Measurements from ENCODE around the gene BATF. TPM values are rescaled to one million over a fixed set of nuclear protein-coding genes. Genes with fewer than 3 reads are reported as not detected.

Gene BATF
- total RNA-seq, 1 donor from 2014 or later: 160 TPM

DNA sequence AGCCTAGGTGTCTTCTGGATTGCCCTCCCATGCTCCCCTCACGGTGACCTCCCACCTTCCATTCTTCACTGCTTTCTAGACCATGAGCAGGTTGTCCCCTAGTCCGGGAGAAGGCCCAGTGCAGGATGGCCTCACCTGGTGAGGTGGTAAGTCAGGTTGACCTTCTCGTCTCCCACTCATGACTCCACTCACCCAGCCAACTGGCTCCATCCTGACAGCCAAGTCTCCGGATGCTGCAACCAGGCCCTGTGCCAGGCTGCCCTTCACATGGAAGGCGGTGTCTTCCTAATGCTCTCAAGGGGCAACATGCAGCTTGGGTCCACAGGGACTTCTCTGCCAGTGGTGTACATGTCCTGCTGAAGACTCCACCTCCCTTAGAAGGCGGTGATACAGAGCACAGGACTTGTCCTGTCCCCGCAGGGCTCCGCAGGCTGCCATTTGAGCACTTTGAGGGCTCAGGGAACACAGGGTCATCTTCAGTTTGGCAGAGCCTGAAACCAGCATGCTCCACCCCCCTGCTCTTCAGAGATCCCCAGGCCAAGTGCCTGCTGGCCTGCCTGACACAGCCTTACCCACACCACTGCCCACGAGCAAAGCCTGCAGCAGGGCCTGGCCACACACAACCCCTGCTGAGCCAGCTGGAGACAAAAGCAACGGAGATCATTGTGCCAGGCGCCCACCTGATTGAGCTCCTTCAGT lies 25.4 kb downstream of the BATF start:
- CTCF ChIA-PET: interaction anchor here (0.9 to 4.6 kb wide), 3 partner anchors 13 to 59 kb away, joined by 3 to 23 read pairs (median 7); no protein-coding TSS in a partner anchor
- DNase-seq: no peak
- H3K27ac Mint-ChIP-seq: peak overlapping the region; percentile 85

DNA sequence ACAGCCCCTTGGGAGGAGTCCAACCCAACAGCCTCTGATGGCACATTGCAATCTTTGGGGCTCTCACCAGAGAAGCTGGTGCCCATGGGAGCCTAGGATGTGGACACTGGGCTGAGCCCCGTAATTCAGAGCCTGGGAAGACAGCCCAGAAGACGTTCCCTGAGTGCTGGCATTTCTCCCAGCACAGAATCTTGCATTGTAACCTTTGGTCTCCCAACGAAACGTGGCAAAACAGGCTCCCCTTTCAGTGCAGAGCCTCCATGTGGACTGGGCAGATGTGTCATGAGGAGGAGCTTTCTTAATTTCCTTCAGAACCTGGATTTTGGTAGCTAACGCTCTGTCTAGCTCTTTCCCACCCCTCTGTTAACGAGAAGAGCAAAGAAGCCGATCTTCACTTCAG lies 26.3 kb downstream of the BATF start:
- Mint-ChIP-seq H3K27me3 (no peaks in the 10 kb centered on the region), H3K4me1 (peaks cover 73% of the 10 kb centered on the region), H3K9me3 (no peaks in the 10 kb centered on the region), H3K36me3 (ENCODE audit: low read depth) (peaks cover 42% of the 10 kb centered on the region), H3K27ac (peak overlapping the region; percentile 85), H3K4me3 (peak overlapping the region; percentile 41)
- TF ChIP-seq, protein P1, sequence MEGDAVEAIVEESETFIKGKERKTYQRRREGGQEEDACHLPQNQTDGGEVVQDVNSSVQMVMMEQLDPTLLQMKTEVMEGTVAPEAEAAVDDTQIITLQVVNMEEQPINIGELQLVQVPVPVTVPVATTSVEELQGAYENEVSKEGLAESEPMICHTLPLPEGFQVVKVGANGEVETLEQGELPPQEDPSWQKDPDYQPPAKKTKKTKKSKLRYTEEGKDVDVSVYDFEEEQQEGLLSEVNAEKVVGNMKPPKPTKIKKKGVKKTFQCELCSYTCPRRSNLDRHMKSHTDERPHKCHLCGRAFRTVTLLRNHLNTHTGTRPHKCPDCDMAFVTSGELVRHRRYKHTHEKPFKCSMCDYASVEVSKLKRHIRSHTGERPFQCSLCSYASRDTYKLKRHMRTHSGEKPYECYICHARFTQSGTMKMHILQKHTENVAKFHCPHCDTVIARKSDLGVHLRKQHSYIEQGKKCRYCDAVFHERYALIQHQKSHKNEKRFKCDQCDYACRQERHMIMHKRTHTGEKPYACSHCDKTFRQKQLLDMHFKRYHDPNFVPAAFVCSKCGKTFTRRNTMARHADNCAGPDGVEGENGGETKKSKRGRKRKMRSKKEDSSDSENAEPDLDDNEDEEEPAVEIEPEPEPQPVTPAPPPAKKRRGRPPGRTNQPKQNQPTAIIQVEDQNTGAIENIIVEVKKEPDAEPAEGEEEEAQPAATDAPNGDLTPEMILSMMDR (IDR thresholded peaks at IDR 0.05): no peak
- intact Hi-C loops (cut with micrococcal nuclease): loop anchor here (10.0 kb wide), 1 partner anchor 1486 kb away; no protein-coding TSS in a partner anchor
- no peak for ATAC-seq (ENCODE audit: low read depth)
- no peak for DNase-seq
- ChIA-PET POLR2A (interaction anchor here (0.6 to 2.6 kb wide), 14 partner anchors 8 to 255 kb away, joined by 3 to 41 read pairs (median 6); partner anchors contain the start of genes BATF and FLVCR2), CTCF (interaction anchor here (0.9 to 4.6 kb wide), 6 partner anchors 9 to 105 kb away, joined by 3 to 23 read pairs (median 6); no protein-coding TSS in a partner anchor)

More for the DNA sequence above, 25.4 kb downstream of the BATF start:
- POLR2A ChIA-PET: interaction anchor here (2.0 kb wide), 2 partner anchors 14 to 33 kb away, joined by 11 to 41 read pairs; no protein-coding TSS in a partner anchor
- H3K9me3 Mint-ChIP-seq: no peaks in the 10 kb centered on the region
- H3K4me3 Mint-ChIP-seq: no peak overlapping the region
- peaks cover 43% of the 10 kb centered on the region for H3K36me3 Mint-ChIP-seq (ENCODE audit: low read depth)
- H3K4me1 Mint-ChIP-seq: peaks cover 80% of the 10 kb centered on the region
- TF ChIP-seq, protein P1 (IDR thresholded peaks at IDR 0.05): no peak
- intact Hi-C loops (cut with micrococcal nuclease): loop anchor here (10.0 kb wide), 1 partner anchor 1487 kb away; no protein-coding TSS in a partner anchor
- no peaks in the 10 kb centered on the region for H3K27me3 Mint-ChIP-seq
- ATAC-seq (ENCODE audit: low read depth): no peak

DNA sequence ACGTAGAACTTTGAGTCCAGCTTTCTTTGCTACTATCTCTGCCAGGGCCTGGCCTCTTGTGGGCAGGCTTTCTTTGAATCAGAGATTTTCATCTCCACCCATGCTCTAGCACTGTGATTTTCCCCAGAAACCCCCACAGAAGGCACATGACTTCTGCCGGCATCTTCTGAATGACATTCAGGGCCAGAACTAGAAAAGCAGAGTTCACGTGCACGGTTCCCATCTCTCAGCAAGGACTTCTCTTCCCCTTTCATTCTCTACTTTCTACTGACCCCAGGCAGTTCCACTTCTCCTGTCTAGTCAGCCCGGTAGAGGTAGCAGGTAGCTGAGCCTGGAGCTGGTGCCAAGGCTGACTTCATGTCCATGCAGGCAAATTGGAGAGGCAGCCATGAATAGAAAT lies 26.9 kb downstream of the BATF start:
- Mint-ChIP-seq H3K4me1 (peaks cover 69% of the 10 kb centered on the region), H3K27me3 (no peaks in the 10 kb centered on the region), H3K36me3 (ENCODE audit: low read depth) (peaks cover 40% of the 10 kb centered on the region), H3K9me3 (no peaks in the 10 kb centered on the region), H3K4me3 (peak overlapping the region; percentile 21), H3K27ac (peak overlapping the region; percentile 85)
- CTCF ChIA-PET: interaction anchor here (1.4 to 4.6 kb wide), 6 partner anchors 10 to 105 kb away, joined by 5 to 23 read pairs (median 7); no protein-coding TSS in a partner anchor
- POLR2A ChIA-PET: interaction anchor here (0.6 to 2.6 kb wide), 19 partner anchors 9 to 423 kb away, joined by 3 to 41 read pairs (median 4); partner anchors contain the start of genes BATF, FLVCR2 and NEK9
- TF ChIP-seq, protein P1 (IDR thresholded peaks at IDR 0.05): no peak
- DNase-seq: no peak
- intact Hi-C loops (cut with micrococcal nuclease): loop anchor here (1.0 to 10.0 kb wide), 3 partner anchors 10 to 1486 kb away; no protein-coding TSS in a partner anchor
- peak; percentile 80 for ATAC-seq (ENCODE audit: low read depth)

DNA sequence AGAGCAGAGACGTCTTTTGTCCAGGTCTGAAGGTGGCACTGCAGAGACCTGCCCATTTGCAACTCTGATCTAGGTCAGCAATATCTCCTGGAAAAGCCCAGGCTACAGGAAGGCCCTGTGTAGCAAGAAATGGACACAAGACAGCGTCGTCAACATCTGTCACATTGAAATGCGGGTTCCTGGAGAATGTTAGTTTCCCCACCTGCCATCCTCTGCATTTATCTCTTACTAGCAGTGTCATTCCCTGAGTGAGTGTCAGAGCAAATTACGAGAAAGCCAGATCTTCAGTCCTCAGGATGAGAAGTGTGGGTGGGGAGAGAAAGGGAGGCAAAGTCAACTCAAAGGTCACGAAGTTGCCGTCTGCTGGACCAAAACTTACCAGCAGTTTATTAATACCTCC lies 28.8 kb downstream of the BATF start:
- H3K9me3 Mint-ChIP-seq: no peaks in the 10 kb centered on the region
- H3K4me3 Mint-ChIP-seq: no peak overlapping the region
- no peak for ATAC-seq (ENCODE audit: low read depth)
- intact Hi-C loops (cut with micrococcal nuclease): no loop called here
- peak overlapping the region; percentile 51 for H3K27ac Mint-ChIP-seq
- TF ChIP-seq, protein P1 (IDR thresholded peaks at IDR 0.05): no peak
- POLR2A ChIA-PET: interaction anchor here (0.6 to 3.0 kb wide), 3 partner anchors 9 to 38 kb away, joined by 4 to 17 read pairs (median 5); no protein-coding TSS in a partner anchor
- H3K4me1 Mint-ChIP-seq: peaks cover 57% of the 10 kb centered on the region
- H3K27me3 Mint-ChIP-seq: no peaks in the 10 kb centered on the region
- DNase-seq: no peak
- peaks cover 30% of the 10 kb centered on the region for H3K36me3 Mint-ChIP-seq (ENCODE audit: low read depth)
- CTCF ChIA-PET: interaction anchor here (1.0 to 1.9 kb wide), 2 partner anchors 11 to 36 kb away, joined by 4 to 7 read pairs; no protein-coding TSS in a partner anchor

DNA sequence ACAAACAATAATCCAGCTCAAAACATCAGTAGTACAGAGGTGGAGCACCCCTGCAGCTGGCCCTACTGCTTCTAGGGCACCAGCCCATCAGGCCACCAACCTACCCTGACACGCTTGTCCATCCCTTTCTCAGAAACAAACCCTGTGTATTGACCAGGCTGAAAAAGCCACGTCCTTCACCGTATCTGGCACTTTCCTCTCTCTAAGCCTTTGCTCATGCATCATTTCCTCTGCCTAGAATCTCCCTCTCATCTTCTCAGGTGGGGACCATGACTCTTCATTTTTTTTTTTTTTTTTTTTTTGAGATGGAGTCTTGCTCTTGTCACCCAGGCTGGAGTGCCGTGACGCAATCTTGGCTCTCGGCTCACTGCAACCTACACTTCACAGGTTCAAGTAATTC lies 30.9 kb downstream of the BATF start:
- Mint-ChIP-seq H3K27ac (no peak overlapping the region), H3K4me1 (peaks cover 44% of the 10 kb centered on the region), H3K9me3 (no peaks in the 10 kb centered on the region), H3K27me3 (no peaks in the 10 kb centered on the region), H3K36me3 (ENCODE audit: low read depth) (peaks cover 10% of the 10 kb centered on the region), H3K4me3 (no peak overlapping the region)
- intact Hi-C loops (cut with micrococcal nuclease): no loop called here
- CTCF ChIA-PET: interaction anchor here (1.3 to 2.4 kb wide), 3 partner anchors 9 to 64 kb away, joined by 4 to 24 read pairs (median 9); no protein-coding TSS in a partner anchor
- DNase-seq (no peak), ATAC-seq (ENCODE audit: low read depth) (no peak)
- POLR2A ChIA-PET: interaction anchor here (0.7 to 3.0 kb wide), 3 partner anchors 11 to 56 kb away, joined by 3 to 17 read pairs (median 5); no protein-coding TSS in a partner anchor
- TF ChIP-seq, protein P1 (IDR thresholded peaks at IDR 0.05): no peak
